AG04450 (cell line): ENCODE data around the gene SEC24D. TPM values are rescaled to one million over a fixed set of nuclear protein-coding genes. Genes with fewer than 3 reads are reported as not detected.

Experiments used
- CTCF ChIA-PET: fragments of 300-600, 350-600 bp; formaldehyde crosslinking; extraction: SDS; loops from one replicate; lab custom pipeline; 2022; ENCODE audit warnings: antibody characterized with exemption, inconsistent platforms; lab: Charles Lee
- POLR2A ChIA-PET: fragments of 350-600 bp; formaldehyde crosslinking; extraction: SDS; loops from one replicate; lab custom pipeline; 2021; ENCODE audit warnings: antibody characterized with exemption, inconsistent platforms; lab: Yijun Ruan, JAX
- DNase-seq: peaks from one replicate; pipeline ENCODE4 v3.0.0-alpha.2; 2011; ENCODE audit warnings: low read depth, low spot score
- H3K27ac ChIP-seq: one replicate; pipeline ENCODE4 v1.5.1; 2012; ENCODE audit warnings: low read depth, low read length, control low read depth
- H3K27me3 ChIP-seq: one replicate; pipeline ENCODE4 v1.6.0; 2012; ENCODE audit warnings: low read length; ENCODE audit not compliant: control insufficient read depth, insufficient read depth
- H3K4me3 ChIP-seq: 2 replicates; pipeline ENCODE4 v1.5.1; 2011; ENCODE audit warnings: mild to moderate bottlenecking, low read depth, low read length, control low read depth
- H3K9me3 ChIP-seq: 2 replicates; pipeline ENCODE4 v1.5.1; 2012; ENCODE audit warnings: low read length; ENCODE audit not compliant: control insufficient read depth, insufficient read depth
- polyA plus RNA-seq: library from polyadenylated mRNA; depleted of rRNA; stranded (reverse); fragments of >200 nt; gene quantifications from 2 replicates; pipeline ENCODE4 v1.2.3, GENCODE V29; 2011
- TF ChIP-seq, protein P1 (sequence below): IDR thresholded peaks from 2 replicates; pipeline ENCODE4 v1.5.1; 2011; ENCODE audit warnings: low read depth, low read length, control low read depth, inconsistent platforms

The SEC24D gene
- polyA plus RNA-seq, 1 experiment: 113 TPM

DNA sequence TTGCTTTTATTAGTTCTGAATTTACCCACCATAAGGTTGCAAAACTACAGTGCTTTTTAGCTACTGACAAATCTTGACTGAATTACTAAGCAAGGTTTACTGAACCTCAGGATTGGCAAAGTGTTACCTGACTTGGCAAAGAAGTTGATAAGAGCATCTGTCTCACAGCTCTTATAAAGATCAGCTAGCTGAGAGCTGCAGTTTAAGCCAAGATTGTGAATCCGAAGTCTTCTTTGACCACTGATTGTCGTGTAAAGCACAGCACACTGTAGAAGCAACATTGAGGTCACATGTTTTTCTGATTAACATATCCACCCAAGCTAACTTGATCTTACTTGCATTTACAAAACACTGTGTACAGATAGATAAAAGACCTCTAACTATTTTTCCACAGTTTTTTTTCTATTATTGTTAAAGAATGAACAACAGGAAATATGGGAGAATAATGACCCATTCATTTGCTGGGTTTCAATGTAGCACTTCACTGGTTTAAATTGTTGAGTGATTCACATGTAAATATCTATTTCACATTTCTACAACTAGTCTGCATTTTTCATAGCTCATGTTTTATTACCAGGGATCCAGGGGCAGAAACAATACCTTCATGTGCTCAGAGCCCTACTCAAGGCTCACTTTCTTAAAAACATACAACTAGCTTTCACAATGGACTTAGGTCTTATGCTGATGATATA lies 96.8 kb downstream of the SEC24D start:
- H3K27me3 ChIP-seq: no peaks in the 10 kb centered on the region
- H3K27ac ChIP-seq: no peak overlapping the region
- TF ChIP-seq, protein P1, sequence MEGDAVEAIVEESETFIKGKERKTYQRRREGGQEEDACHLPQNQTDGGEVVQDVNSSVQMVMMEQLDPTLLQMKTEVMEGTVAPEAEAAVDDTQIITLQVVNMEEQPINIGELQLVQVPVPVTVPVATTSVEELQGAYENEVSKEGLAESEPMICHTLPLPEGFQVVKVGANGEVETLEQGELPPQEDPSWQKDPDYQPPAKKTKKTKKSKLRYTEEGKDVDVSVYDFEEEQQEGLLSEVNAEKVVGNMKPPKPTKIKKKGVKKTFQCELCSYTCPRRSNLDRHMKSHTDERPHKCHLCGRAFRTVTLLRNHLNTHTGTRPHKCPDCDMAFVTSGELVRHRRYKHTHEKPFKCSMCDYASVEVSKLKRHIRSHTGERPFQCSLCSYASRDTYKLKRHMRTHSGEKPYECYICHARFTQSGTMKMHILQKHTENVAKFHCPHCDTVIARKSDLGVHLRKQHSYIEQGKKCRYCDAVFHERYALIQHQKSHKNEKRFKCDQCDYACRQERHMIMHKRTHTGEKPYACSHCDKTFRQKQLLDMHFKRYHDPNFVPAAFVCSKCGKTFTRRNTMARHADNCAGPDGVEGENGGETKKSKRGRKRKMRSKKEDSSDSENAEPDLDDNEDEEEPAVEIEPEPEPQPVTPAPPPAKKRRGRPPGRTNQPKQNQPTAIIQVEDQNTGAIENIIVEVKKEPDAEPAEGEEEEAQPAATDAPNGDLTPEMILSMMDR: no peak
- DNase-seq: no peak
- CTCF ChIA-PET: interaction anchor here (0.8 to 1.9 kb wide), 8 partner anchors 26 to 231 kb away, joined by 3 to 6 read pairs (median 4); no protein-coding TSS in a partner anchor
- H3K9me3 ChIP-seq: no peaks in the 10 kb centered on the region
- POLR2A ChIA-PET: no interaction called here
- no peak overlapping the region for H3K4me3 ChIP-seq

DNA sequence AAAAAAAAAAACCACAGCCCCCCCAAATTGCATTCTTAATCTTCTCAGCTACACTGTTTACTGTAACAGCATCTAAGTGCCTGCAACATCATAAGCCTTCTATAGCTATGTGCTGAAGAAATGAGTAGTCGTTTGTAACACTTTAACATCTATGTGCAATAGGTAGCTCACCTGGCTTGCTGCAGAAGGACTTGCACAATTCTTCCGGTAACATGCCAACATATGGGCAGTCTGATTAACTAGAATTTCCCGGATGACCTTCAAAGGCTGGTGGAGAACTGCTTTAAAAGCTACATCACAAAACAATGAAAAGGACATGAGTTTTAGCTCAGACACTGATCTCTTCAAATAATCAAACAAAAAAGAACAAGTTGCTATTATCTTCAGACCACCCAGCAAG lies 97.8 kb downstream of the SEC24D start:
- ChIA-PET POLR2A (no interaction called here), CTCF (interaction anchor here (0.9 to 1.9 kb wide), 7 partner anchors 9 to 232 kb away, joined by 3 to 6 read pairs (median 5); no protein-coding TSS in a partner anchor)
- H3K27ac ChIP-seq: no peak overlapping the region
- no peaks in the 10 kb centered on the region for H3K9me3 ChIP-seq
- no peak for DNase-seq
- TF ChIP-seq, protein P1: no peak
- H3K27me3 ChIP-seq: no peaks in the 10 kb centered on the region
- no peak overlapping the region for H3K4me3 ChIP-seq

DNA sequence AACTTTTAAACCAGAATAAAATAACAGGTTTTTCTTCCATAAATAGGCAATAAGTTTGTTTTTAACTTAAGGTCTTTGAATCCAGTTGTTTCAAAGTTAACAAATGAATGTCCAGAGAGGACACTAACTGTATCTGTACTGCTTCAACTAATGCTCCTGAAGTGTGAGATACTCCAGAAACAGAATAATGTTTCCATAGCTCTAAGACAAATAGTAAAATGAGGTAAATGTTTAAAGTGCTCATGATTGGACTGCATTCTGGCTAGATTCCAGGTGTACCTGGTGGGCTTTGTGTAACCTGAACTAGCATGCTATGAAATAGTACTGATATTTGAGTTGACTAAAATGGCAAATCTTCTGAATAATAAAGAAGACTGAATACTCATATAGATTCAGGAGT lies 99.0 kb downstream of the SEC24D start:
- H3K27ac ChIP-seq: no peak overlapping the region

DNA sequence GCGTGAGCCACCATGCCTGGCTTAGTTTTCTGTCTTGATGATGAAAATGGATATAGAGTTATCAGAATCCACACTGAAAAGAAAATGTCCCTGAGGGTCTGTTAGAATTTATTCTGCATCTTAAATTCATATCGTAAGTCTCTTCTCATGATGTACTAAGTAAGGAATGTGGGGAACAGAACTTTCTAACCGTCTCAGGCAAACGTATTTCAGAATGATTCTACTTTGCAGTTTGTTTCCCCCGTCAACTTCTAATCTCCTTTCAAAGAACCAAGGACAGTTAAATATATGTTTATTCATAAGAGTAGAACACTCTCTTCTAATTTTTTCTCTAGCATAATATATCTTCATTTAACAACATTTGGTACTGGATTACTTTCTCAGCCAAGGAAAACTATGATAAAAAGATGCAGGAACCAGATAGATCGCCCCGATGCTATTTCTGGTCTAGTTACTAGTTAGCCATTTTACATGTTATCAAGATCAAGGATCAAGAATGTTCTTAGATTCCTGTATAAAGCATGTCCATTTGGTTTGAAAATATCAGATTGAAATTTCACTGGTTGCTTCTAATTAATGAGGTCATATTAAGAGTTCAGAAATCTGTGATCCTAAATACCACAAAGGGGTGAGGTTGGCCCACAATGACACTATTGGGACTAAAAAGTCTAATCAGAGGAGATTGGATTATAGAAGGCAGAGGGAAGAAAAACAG lies 101.3 kb downstream of the SEC24D start:
- no peak for DNase-seq
- H3K27ac ChIP-seq: no peak overlapping the region

More for the DNA sequence above, 99.0 kb downstream of the SEC24D start:
- Histone ChIP-seq H3K27me3 (no peaks in the 10 kb centered on the region), H3K9me3 (no peaks in the 10 kb centered on the region), H3K4me3 (no peak overlapping the region)
- ChIA-PET CTCF (interaction anchor here (1.8 kb wide), 1 partner anchor 10 kb away, joined by 6 read pairs; no protein-coding TSS in a partner anchor), POLR2A (no interaction called here)
- TF ChIP-seq, protein P1: no peak
- DNase-seq: no peak

More for the DNA sequence above, 101.3 kb downstream of the SEC24D start:
- POLR2A ChIA-PET: no interaction called here
- Histone ChIP-seq H3K27me3 (no peaks in the 10 kb centered on the region), H3K9me3 (no peaks in the 10 kb centered on the region), H3K4me3 (no peak overlapping the region)
- TF ChIP-seq, protein P1: no peak
- CTCF ChIA-PET: interaction anchor here (0.7 kb wide), 1 partner anchor 237 kb away, joined by 5 read pairs; no protein-coding TSS in a partner anchor
